Endothelial cell of umbilical vein (primary cell): ENCODE data around the gene ZNF138. TPM values are rescaled to one million over a fixed set of nuclear protein-coding genes. Genes with fewer than 3 reads are reported as not detected.

Experiments
- BruUV-seq: library from RNA; stranded (reverse); fragments of 400-500 nt; replicated peaks from 2 replicates; lab custom pipeline; 2021; lab: Mats Ljungman, UMichigan
- CTCF ChIA-PET: fragments of 300-600, 350-600 bp; sonication (Branson Sonifier 250); formaldehyde crosslinking; loops from one replicate; lab custom pipeline; 2021; ENCODE audit warnings: antibody characterized with exemption, inconsistent platforms; lab: Charles Lee
- POLR2A ChIA-PET: fragments of 300-600, 350-600 bp; sonication (Branson Sonifier 250); formaldehyde crosslinking; loops from one replicate; lab custom pipeline; 2021; ENCODE audit warnings: antibody characterized with exemption, inconsistent platforms; lab: Charles Lee
- DNase-seq: peaks from one replicate; pipeline ENCODE4 v3.0.0-alpha.2; 2011; ENCODE audit warnings: low read depth, low spot score
- FAIRE-seq: peaks from 2 replicates; lab custom pipeline; 2011; peaks lifted over from hg19 to GRCh38; lab: Jason Lieb, UNC
- H2AFZ ChIP-seq: 2 replicates; pipeline ENCODE4 v1.6.0; 2012; ENCODE audit warnings: low read depth, low read length, control low read depth, inconsistent platforms
- H3K27ac ChIP-seq: 2 replicates; pipeline ENCODE4 v1.5.1; 2011; ENCODE audit warnings: low read depth, mild to moderate bottlenecking, control low read depth, low read length, moderate library complexity; ENCODE audit not compliant: insufficient read depth
- H3K27me3 ChIP-seq, 2 experiments: 2 replicates each; pipeline versions ENCODE4 v1.6.0 to v1.6.1; 2011; ENCODE audit warnings: low read length in 2 of 2, mixed read lengths in 1 of 2; ENCODE audit not compliant: control insufficient read depth in 2 of 2, insufficient read depth in 2 of 2
- H3K36me3 ChIP-seq, 2 experiments: 2 replicates in 1 of 2; 3 replicates in 1 of 2; pipeline ENCODE4 v1.5.1; 2011; ENCODE audit warnings: low read length in 2 of 2, mild to moderate bottlenecking in 1 of 2, moderate library complexity in 1 of 2; ENCODE audit not compliant: control insufficient read depth in 2 of 2, insufficient read depth in 2 of 2; ENCODE audit errors: extremely low read depth in 1 of 2
- H3K4me1 ChIP-seq: 3 replicates; pipeline ENCODE4 v1.5.1; 2011; ENCODE audit warnings: mild to moderate bottlenecking, low read length; ENCODE audit not compliant: control insufficient read depth, insufficient read depth; ENCODE audit errors: extremely low read depth
- H3K4me2 ChIP-seq: 2 replicates; pipeline ENCODE4 v1.6.1; 2011; ENCODE audit warnings: low read length, control low read depth, mixed read lengths; ENCODE audit not compliant: insufficient read depth
- H3K4me3 ChIP-seq, 3 experiments: fragments of 200-600 bp in 1 of 3; sonication (generic), shearing (Covaris generic) in 1 of 3; replicated peaks in 1 of 3; 2 replicates each; pipeline ENCODE4 v1.5.1; 2011 to 2016; ENCODE audit warnings: control low read depth in 3 of 3, low read length in 3 of 3, mild to moderate bottlenecking in 2 of 3, inconsistent platforms in 1 of 3, low read depth in 1 of 3, moderate library complexity in 1 of 3; ENCODE audit not compliant: insufficient read depth in 1 of 3
- H3K79me2 ChIP-seq: 2 replicates; pipeline ENCODE4 v1.6.0; 2012; ENCODE audit warnings: low read length, inconsistent platforms; ENCODE audit not compliant: control insufficient read depth, insufficient read depth
- H3K9ac ChIP-seq: replicated peaks from 2 replicates; pipeline ENCODE3; 2011; ENCODE audit warnings: low read length, control low read depth; ENCODE audit not compliant: insufficient read depth; ENCODE audit errors: extremely low read depth
- H3K9me1 ChIP-seq: replicated peaks from 3 replicates; pipeline ENCODE4 v1.6.0; 2011; ENCODE audit warnings: mild to moderate bottlenecking, low read length; ENCODE audit not compliant: control insufficient read depth, insufficient read depth; ENCODE audit errors: extremely low read depth
- H3K9me3 ChIP-seq: replicated peaks from 2 replicates; pipeline ENCODE4 v1.5.1; 2012; ENCODE audit warnings: low read length, inconsistent platforms; ENCODE audit not compliant: control insufficient read depth, insufficient read depth
- H4K20me1 ChIP-seq: replicated peaks from 2 replicates; pipeline ENCODE3; 2011; ENCODE audit warnings: mild to moderate bottlenecking, low read length; ENCODE audit not compliant: control insufficient read depth, insufficient read depth; ENCODE audit errors: extremely low read depth
- EZH2 ChIP-seq: IDR thresholded peaks from 2 replicates; pipeline ENCODE4 v1.6.1; 2012; ENCODE audit warnings: borderline replicate concordance, low read depth, mild to moderate bottlenecking, moderate library complexity, low read length, inconsistent platforms; ENCODE audit not compliant: severe bottlenecking
- FOS ChIP-seq: IDR thresholded peaks from 2 replicates; pipeline ENCODE4 v1.6.1; 2011; ENCODE audit warnings: mild to moderate bottlenecking, low read length, moderate library complexity, borderline replicate concordance; ENCODE audit not compliant: insufficient read depth
- GATA2 ChIP-seq: IDR thresholded peaks from 2 replicates; pipeline ENCODE4 v1.7.0; 2011; ENCODE audit warnings: low read depth, mild to moderate bottlenecking, moderate library complexity, mixed read lengths, low read length; ENCODE audit not compliant: insufficient read length, insufficient read depth
- JUN ChIP-seq: IDR thresholded peaks from 2 replicates; pipeline ENCODE4 v1.6.1; 2011; ENCODE audit warnings: borderline replicate concordance, low read depth; ENCODE audit not compliant: insufficient read length, insufficient read depth
- MYC ChIP-seq: IDR thresholded peaks from one replicate; pipeline ENCODE4 v1.6.1; 2011; ENCODE audit warnings: mild to moderate bottlenecking, low read depth, low read length
- POLR2A ChIP-seq: IDR thresholded peaks from 2 replicates; pipeline ENCODE4 v1.6.1; 2012; ENCODE audit warnings: low read depth, mild to moderate bottlenecking, control low read depth, low read length
- POLR2AphosphoS5 ChIP-seq: IDR thresholded peaks from 2 replicates; pipeline ENCODE4 v1.6.1; 2012; ENCODE audit warnings: low read depth, mild to moderate bottlenecking, control low read depth, low read length, moderate library complexity; ENCODE audit not compliant: insufficient read depth
- dilution Hi-C: fragments of 300-500 bp; cut with MboI; formaldehyde crosslinking; loops from one replicate; pipeline ENCODE4 v1.15.0; 2019; ENCODE audit warnings: low sequenced_read_pairs; ENCODE audit not compliant: extremely low pct_ligation_motif_present
- intact Hi-C: fragments of 100-400 bp; cut with micrococcal nuclease; formaldehyde crosslinking; loops from one replicate; pipeline ENCODE4 v1.10.0; 2022
- polyA plus RNA-seq, 4 experiments: library from polyadenylated mRNA; depleted of rRNA in 3 of 4; stranded (reverse) in 3 of 4; unstranded in 1 of 4; fragments of >200 nt; gene quantifications; 2 replicates each; pipeline versions ENCODE4 v1.2.1 to v1.2.3, GENCODE V29; 2011 to 2012; ENCODE audit warnings: missing spikeins in 1 of 4
- total RNA-seq: library from RNA; stranded (reverse); gene quantifications from 2 replicates; pipeline ENCODE4 v1.2.3, GENCODE V29; 2021
- TF ChIP-seq, protein P1 (sequence below): IDR thresholded peaks from 2 replicates; pipeline ENCODE4 v1.6.1; 2011; ENCODE audit not compliant: insufficient read depth, insufficient read length
- TF ChIP-seq, protein P2 (sequence below), 2 donors: IDR thresholded peaks; 1 replicate in 1 of 2; 2 replicates in 1 of 2; pipeline ENCODE4 v1.5.1; 2011; ENCODE audit warnings: low read length in 2 of 2, mild to moderate bottlenecking in 2 of 2, moderate library complexity in 2 of 2, control low read depth in 1 of 2, inconsistent platforms in 1 of 2, low read depth in 1 of 2; ENCODE audit not compliant: insufficient read depth in 1 of 2; ENCODE audit errors: extremely low read depth in 1 of 2

ZNF138 gene
- total and polyA plus RNA-seq, 2 donors (not counting 3 experiments of a cell fraction or from before 2014, with no cell fraction given), result 2.0 to 3.3 TPM

DNA sequence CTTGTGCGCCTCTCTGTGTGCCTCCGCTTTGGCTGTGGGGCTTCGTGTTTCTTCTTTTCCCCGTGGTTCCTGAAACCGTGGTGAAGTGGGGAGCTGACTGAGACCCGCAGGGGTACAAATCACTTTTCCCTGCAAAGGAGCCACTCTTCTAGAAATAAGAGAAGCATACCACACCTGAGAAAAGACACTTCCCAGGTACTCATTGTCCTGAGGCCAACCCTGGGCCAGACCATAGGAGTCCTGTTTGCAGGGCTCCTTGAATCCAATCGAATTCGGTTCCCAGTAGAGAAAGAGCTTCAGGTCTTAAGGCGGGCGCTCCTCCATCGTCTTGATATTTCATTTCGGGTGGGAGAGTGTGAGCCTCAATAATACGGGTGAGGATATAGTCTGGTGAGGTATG is 76.4 kb downstream of the ZNF138 start:
- dilution Hi-C loops (no loop called here), intact Hi-C loops (no loop called here)
- no peaks in the 10 kb centered on the region for H3K27me3 ChIP-seq
- TF ChIP-seq POLR2A, result no peak
- no peaks in the 10 kb centered on the region for H3K36me3 ChIP-seq
- no peak overlapping the region for H3K27ac ChIP-seq
- no peak overlapping the region for H3K9ac ChIP-seq
- H4K20me1 ChIP-seq, result no peaks in the 10 kb centered on the region
- DNase-seq (no peak), FAIRE-seq (no peak)
- no peaks in the 10 kb centered on the region for H3K9me1 ChIP-seq
- H3K9me3 ChIP-seq, result peaks cover 3% of the 10 kb centered on the region
- H3K4me1 ChIP-seq, result no peaks in the 10 kb centered on the region
- ChIA-PET POLR2A (no interaction called here), CTCF (no interaction called here)
- H2AFZ ChIP-seq, result no peak overlapping the region
- no TSS peak for BruUV-seq
- no peaks in the 10 kb centered on the region for H3K79me2 ChIP-seq
- H3K4me3 ChIP-seq, result no peak overlapping the region
- no peak overlapping the region for H3K4me2 ChIP-seq

- Histone ChIP-seq H3K4me2 (no peak overlapping the region), H2AFZ (no peak overlapping the region), H3K4me3 (no peak overlapping the region), H3K27ac (no peak overlapping the region), H4K20me1 (no peaks in the 10 kb centered on the region), H3K27me3 (no peaks in the 10 kb centered on the region), H3K9ac (no peak overlapping the region), H3K9me1 (no peaks in the 10 kb centered on the region), H3K9me3 (no peaks in the 10 kb centered on the region), H3K36me3 (no peaks in the 10 kb centered on the region), H3K79me2 (no peaks in the 10 kb centered on the region), H3K4me1 (no peaks in the 10 kb centered on the region)
- CTCF ChIA-PET, result no interaction called here
- intact Hi-C loops, result no loop called here
- FAIRE-seq (no peak), DNase-seq (no peak)
- dilution Hi-C loops, result no loop called here
- POLR2A ChIA-PET, result no interaction called here
- BruUV-seq, result no TSS peak
- TF ChIP-seq GATA2 (no peak), FOS (no peak), POLR2A (no peak), EZH2 (no peak), MYC (no peak), JUN (no peak), POLR2AphosphoS5 (no peak)
- TF ChIP-seq, protein P1, sequence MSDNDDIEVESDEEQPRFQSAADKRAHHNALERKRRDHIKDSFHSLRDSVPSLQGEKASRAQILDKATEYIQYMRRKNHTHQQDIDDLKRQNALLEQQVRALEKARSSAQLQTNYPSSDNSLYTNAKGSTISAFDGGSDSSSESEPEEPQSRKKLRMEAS, result no peak
- TF ChIP-seq, protein P2, sequence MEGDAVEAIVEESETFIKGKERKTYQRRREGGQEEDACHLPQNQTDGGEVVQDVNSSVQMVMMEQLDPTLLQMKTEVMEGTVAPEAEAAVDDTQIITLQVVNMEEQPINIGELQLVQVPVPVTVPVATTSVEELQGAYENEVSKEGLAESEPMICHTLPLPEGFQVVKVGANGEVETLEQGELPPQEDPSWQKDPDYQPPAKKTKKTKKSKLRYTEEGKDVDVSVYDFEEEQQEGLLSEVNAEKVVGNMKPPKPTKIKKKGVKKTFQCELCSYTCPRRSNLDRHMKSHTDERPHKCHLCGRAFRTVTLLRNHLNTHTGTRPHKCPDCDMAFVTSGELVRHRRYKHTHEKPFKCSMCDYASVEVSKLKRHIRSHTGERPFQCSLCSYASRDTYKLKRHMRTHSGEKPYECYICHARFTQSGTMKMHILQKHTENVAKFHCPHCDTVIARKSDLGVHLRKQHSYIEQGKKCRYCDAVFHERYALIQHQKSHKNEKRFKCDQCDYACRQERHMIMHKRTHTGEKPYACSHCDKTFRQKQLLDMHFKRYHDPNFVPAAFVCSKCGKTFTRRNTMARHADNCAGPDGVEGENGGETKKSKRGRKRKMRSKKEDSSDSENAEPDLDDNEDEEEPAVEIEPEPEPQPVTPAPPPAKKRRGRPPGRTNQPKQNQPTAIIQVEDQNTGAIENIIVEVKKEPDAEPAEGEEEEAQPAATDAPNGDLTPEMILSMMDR (IDR thresholded peaks at IDR 0.05; ENCODE audit: extremely low read depth in 1 of 2, insufficient read depth in 1 of 2, low read depth in 1 of 2, low read length in 2 of 2), result no peak
Observed at GRCh38 chr7:64871761-64872160, 77.5 kb downstream of the ZNF138 start.
